Endothelial cell of umbilical vein (primary cell): ENCODE results near the gene ATXN1. TPM values are rescaled to one million over a fixed set of nuclear protein-coding genes. Genes with fewer than 3 reads are reported as not detected.
"Not testable (repeated sequence)": the region's sequence is repeated elsewhere in the genome, so short reads cannot be mapped to it uniquely, and the experiment has no call there.

Experiments used
- BruUV-seq: library from RNA; stranded (reverse); fragments of 400-500 nt; replicated peaks from 2 replicates; lab custom pipeline; 2021; lab: Mats Ljungman, UMichigan
- CTCF ChIA-PET: fragments of 300-600, 350-600 bp; sonication (Branson Sonifier 250); formaldehyde crosslinking; loops from one replicate; lab custom pipeline; 2021; ENCODE audit warnings: antibody characterized with exemption, inconsistent platforms; lab: Charles Lee
- POLR2A ChIA-PET: fragments of 300-600, 350-600 bp; sonication (Branson Sonifier 250); formaldehyde crosslinking; loops from one replicate; lab custom pipeline; 2021; ENCODE audit warnings: antibody characterized with exemption, inconsistent platforms; lab: Charles Lee
- DNase-seq: peaks from one replicate; pipeline ENCODE4 v3.0.0-alpha.2; 2011; ENCODE audit warnings: low read depth, low spot score
- FAIRE-seq: peaks from 2 replicates; lab custom pipeline; 2011; peaks lifted over from hg19 to GRCh38; lab: Jason Lieb, UNC
- H2AFZ ChIP-seq: 2 replicates; pipeline ENCODE4 v1.6.0; 2012; ENCODE audit warnings: low read depth, low read length, control low read depth, inconsistent platforms
- H3K27ac ChIP-seq: 2 replicates; pipeline ENCODE4 v1.5.1; 2011; ENCODE audit warnings: low read depth, mild to moderate bottlenecking, control low read depth, low read length, moderate library complexity; ENCODE audit not compliant: insufficient read depth
- H3K27me3 ChIP-seq, 2 experiments: 2 replicates each; pipeline versions ENCODE4 v1.6.0 to v1.6.1; 2011; ENCODE audit warnings: low read length in 2 of 2, mixed read lengths in 1 of 2; ENCODE audit not compliant: control insufficient read depth in 2 of 2, insufficient read depth in 2 of 2
- H3K36me3 ChIP-seq, 2 experiments: 2 replicates in 1 of 2; 3 replicates in 1 of 2; pipeline ENCODE4 v1.5.1; 2011; ENCODE audit warnings: low read length in 2 of 2, mild to moderate bottlenecking in 1 of 2, moderate library complexity in 1 of 2; ENCODE audit not compliant: control insufficient read depth in 2 of 2, insufficient read depth in 2 of 2; ENCODE audit errors: extremely low read depth in 1 of 2
- H3K4me1 ChIP-seq: 3 replicates; pipeline ENCODE4 v1.5.1; 2011; ENCODE audit warnings: mild to moderate bottlenecking, low read length; ENCODE audit not compliant: control insufficient read depth, insufficient read depth; ENCODE audit errors: extremely low read depth
- H3K4me2 ChIP-seq: 2 replicates; pipeline ENCODE4 v1.6.1; 2011; ENCODE audit warnings: low read length, control low read depth, mixed read lengths; ENCODE audit not compliant: insufficient read depth
- H3K4me3 ChIP-seq, 3 experiments: fragments of 200-600 bp in 1 of 3; sonication (generic), shearing (Covaris generic) in 1 of 3; replicated peaks in 1 of 3; 2 replicates each; pipeline ENCODE4 v1.5.1; 2011 to 2016; ENCODE audit warnings: control low read depth in 3 of 3, low read length in 3 of 3, mild to moderate bottlenecking in 2 of 3, inconsistent platforms in 1 of 3, low read depth in 1 of 3, moderate library complexity in 1 of 3; ENCODE audit not compliant: insufficient read depth in 1 of 3
- H3K79me2 ChIP-seq: 2 replicates; pipeline ENCODE4 v1.6.0; 2012; ENCODE audit warnings: low read length, inconsistent platforms; ENCODE audit not compliant: control insufficient read depth, insufficient read depth
- H3K9ac ChIP-seq: replicated peaks from 2 replicates; pipeline ENCODE3; 2011; ENCODE audit warnings: low read length, control low read depth; ENCODE audit not compliant: insufficient read depth; ENCODE audit errors: extremely low read depth
- H3K9me1 ChIP-seq: replicated peaks from 3 replicates; pipeline ENCODE4 v1.6.0; 2011; ENCODE audit warnings: mild to moderate bottlenecking, low read length; ENCODE audit not compliant: control insufficient read depth, insufficient read depth; ENCODE audit errors: extremely low read depth
- H3K9me3 ChIP-seq: replicated peaks from 2 replicates; pipeline ENCODE4 v1.5.1; 2012; ENCODE audit warnings: low read length, inconsistent platforms; ENCODE audit not compliant: control insufficient read depth, insufficient read depth
- H4K20me1 ChIP-seq: replicated peaks from 2 replicates; pipeline ENCODE3; 2011; ENCODE audit warnings: mild to moderate bottlenecking, low read length; ENCODE audit not compliant: control insufficient read depth, insufficient read depth; ENCODE audit errors: extremely low read depth
- EZH2 ChIP-seq: IDR thresholded peaks from 2 replicates; pipeline ENCODE4 v1.6.1; 2012; ENCODE audit warnings: borderline replicate concordance, low read depth, mild to moderate bottlenecking, moderate library complexity, low read length, inconsistent platforms; ENCODE audit not compliant: severe bottlenecking
- FOS ChIP-seq: IDR thresholded peaks from 2 replicates; pipeline ENCODE4 v1.6.1; 2011; ENCODE audit warnings: mild to moderate bottlenecking, low read length, moderate library complexity, borderline replicate concordance; ENCODE audit not compliant: insufficient read depth
- GATA2 ChIP-seq: IDR thresholded peaks from 2 replicates; pipeline ENCODE4 v1.7.0; 2011; ENCODE audit warnings: low read depth, mild to moderate bottlenecking, moderate library complexity, mixed read lengths, low read length; ENCODE audit not compliant: insufficient read length, insufficient read depth
- JUN ChIP-seq: IDR thresholded peaks from 2 replicates; pipeline ENCODE4 v1.6.1; 2011; ENCODE audit warnings: borderline replicate concordance, low read depth; ENCODE audit not compliant: insufficient read length, insufficient read depth
- MYC ChIP-seq: IDR thresholded peaks from one replicate; pipeline ENCODE4 v1.6.1; 2011; ENCODE audit warnings: mild to moderate bottlenecking, low read depth, low read length
- POLR2A ChIP-seq: IDR thresholded peaks from 2 replicates; pipeline ENCODE4 v1.6.1; 2012; ENCODE audit warnings: low read depth, mild to moderate bottlenecking, control low read depth, low read length
- POLR2AphosphoS5 ChIP-seq: IDR thresholded peaks from 2 replicates; pipeline ENCODE4 v1.6.1; 2012; ENCODE audit warnings: low read depth, mild to moderate bottlenecking, control low read depth, low read length, moderate library complexity; ENCODE audit not compliant: insufficient read depth
- dilution Hi-C: fragments of 300-500 bp; cut with MboI; formaldehyde crosslinking; loops from one replicate; pipeline ENCODE4 v1.15.0; 2019; ENCODE audit warnings: low sequenced_read_pairs; ENCODE audit not compliant: extremely low pct_ligation_motif_present
- intact Hi-C: fragments of 100-400 bp; cut with micrococcal nuclease; formaldehyde crosslinking; loops from one replicate; pipeline ENCODE4 v1.10.0; 2022
- polyA plus RNA-seq, 4 experiments: library from polyadenylated mRNA; depleted of rRNA in 3 of 4; stranded (reverse) in 3 of 4; unstranded in 1 of 4; fragments of >200 nt; gene quantifications; 2 replicates each; pipeline versions ENCODE4 v1.2.1 to v1.2.3, GENCODE V29; 2011 to 2012; ENCODE audit warnings: missing spikeins in 1 of 4
- total RNA-seq: library from RNA; stranded (reverse); gene quantifications from 2 replicates; pipeline ENCODE4 v1.2.3, GENCODE V29; 2021
- TF ChIP-seq, protein P1 (sequence below): IDR thresholded peaks from 2 replicates; pipeline ENCODE4 v1.6.1; 2011; ENCODE audit not compliant: insufficient read depth, insufficient read length
- TF ChIP-seq, protein P2 (sequence below), 2 donors: IDR thresholded peaks; 1 replicate in 1 of 2; 2 replicates in 1 of 2; pipeline ENCODE4 v1.5.1; 2011; ENCODE audit warnings: low read length in 2 of 2, mild to moderate bottlenecking in 2 of 2, moderate library complexity in 2 of 2, control low read depth in 1 of 2, inconsistent platforms in 1 of 2, low read depth in 1 of 2; ENCODE audit not compliant: insufficient read depth in 1 of 2; ENCODE audit errors: extremely low read depth in 1 of 2

ATXN1 gene
- total and polyA plus RNA-seq, 2 donors (not counting 3 experiments of a cell fraction or from before 2014, with no cell fraction given): 16.4 to 33.0 TPM

DNA sequence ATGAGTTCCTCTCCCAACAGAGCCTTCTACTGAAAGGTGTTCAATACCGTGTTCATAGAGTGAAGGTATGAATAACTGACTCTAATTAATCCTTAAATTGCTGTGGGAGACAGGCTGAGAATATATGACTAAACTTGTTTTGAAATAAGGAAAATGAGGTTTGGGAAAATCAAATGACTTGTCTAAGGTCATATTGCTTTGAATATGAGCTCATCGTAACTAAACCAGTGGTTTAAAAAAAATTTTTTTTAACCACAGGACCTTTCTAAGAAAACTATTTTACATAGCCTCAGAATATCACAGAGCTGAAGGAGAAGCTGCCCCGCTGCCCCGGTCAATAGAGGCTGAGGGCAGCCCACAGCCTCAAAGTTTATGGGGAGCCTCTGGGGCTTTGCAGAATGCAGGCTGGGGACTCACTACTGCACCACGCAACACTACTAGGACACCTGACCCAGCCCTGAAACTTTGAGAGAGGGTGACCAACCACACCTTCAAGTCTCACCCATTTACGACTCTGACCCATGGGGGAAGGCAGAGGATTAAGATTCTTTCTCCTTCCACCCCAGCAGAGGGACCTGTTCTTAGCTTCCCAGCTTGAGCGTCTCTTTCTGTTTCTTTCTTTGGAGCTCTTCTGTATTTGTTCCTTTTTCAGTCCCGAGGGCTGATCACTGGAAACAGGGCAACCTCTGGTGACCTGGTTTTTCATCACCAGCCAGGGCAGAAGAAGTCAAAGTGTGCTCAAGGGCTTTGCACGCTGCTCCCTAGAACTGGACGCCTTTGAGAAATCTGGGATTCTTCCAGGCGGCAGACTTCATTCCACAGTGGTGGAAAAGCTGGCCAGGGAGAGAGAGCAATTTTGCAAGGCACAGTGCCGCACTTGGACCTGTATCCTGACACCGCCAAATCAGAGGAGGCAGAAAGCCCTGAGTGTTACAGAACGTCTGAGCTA, 220.2 kb downstream of the ATXN1 start:
- no peak for FAIRE-seq
- H4K20me1 ChIP-seq: no peaks in the 10 kb centered on the region
- intact Hi-C loops: no loop called here
- H3K9ac ChIP-seq: no peak overlapping the region
- H3K27me3 ChIP-seq: no peaks in the 10 kb centered on the region
- no peak for DNase-seq
- ChIA-PET POLR2A (no interaction called here), CTCF (interaction anchor here (1.0 kb wide), 1 partner anchor 545 kb away, joined by 3 read pairs; no protein-coding TSS in a partner anchor)
- peaks cover 5% of the 10 kb centered on the region for H3K4me1 ChIP-seq
- H3K4me2 ChIP-seq: no peak overlapping the region
- no peak overlapping the region for H3K27ac ChIP-seq
- no peak overlapping the region for H3K4me3 ChIP-seq
- no peaks in the 10 kb centered on the region for H3K9me3 ChIP-seq
- H3K36me3 ChIP-seq: no peaks in the 10 kb centered on the region
- BruUV-seq: no TSS peak
- H2AFZ ChIP-seq: no peak overlapping the region
- no peak for TF ChIP-seq FOS
- TF ChIP-seq JUN: no peak
- TF ChIP-seq, protein P1, sequence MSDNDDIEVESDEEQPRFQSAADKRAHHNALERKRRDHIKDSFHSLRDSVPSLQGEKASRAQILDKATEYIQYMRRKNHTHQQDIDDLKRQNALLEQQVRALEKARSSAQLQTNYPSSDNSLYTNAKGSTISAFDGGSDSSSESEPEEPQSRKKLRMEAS: no peak
- TF ChIP-seq, protein P2, sequence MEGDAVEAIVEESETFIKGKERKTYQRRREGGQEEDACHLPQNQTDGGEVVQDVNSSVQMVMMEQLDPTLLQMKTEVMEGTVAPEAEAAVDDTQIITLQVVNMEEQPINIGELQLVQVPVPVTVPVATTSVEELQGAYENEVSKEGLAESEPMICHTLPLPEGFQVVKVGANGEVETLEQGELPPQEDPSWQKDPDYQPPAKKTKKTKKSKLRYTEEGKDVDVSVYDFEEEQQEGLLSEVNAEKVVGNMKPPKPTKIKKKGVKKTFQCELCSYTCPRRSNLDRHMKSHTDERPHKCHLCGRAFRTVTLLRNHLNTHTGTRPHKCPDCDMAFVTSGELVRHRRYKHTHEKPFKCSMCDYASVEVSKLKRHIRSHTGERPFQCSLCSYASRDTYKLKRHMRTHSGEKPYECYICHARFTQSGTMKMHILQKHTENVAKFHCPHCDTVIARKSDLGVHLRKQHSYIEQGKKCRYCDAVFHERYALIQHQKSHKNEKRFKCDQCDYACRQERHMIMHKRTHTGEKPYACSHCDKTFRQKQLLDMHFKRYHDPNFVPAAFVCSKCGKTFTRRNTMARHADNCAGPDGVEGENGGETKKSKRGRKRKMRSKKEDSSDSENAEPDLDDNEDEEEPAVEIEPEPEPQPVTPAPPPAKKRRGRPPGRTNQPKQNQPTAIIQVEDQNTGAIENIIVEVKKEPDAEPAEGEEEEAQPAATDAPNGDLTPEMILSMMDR (IDR thresholded peaks at IDR 0.05; ENCODE audit: extremely low read depth in 1 of 2, insufficient read depth in 1 of 2, low read depth in 1 of 2, low read length in 2 of 2): no peak
- TF ChIP-seq EZH2: no peak
- TF ChIP-seq GATA2: no peak
- no peak for TF ChIP-seq POLR2AphosphoS5
- TF ChIP-seq POLR2A: no peak
- no peak for TF ChIP-seq MYC
- H3K9me1 ChIP-seq: no peaks in the 10 kb centered on the region
- dilution Hi-C loops: no loop called here
- no peaks in the 10 kb centered on the region for H3K79me2 ChIP-seq

DNA sequence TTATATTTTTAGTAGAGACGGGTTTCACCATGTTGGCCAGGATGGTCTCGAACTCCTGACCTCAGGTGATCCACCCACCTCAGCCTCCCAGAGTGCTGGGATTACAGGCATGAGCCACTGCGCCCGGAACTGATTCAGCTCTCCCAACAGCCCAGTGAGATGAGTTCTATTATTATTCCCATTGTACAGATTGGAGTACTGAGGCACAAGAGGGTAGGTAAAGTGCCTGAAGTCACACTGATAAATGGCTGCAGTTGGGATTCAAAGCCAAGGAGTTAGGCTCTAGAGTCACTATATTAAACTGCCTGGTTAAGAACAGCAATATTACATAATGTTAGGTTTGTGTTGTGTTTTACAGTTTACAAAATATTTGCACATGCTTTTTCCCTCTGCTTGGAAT, 220.9 kb downstream of the ATXN1 start:
- H3K9ac ChIP-seq, BruUV-seq, intact Hi-C loops, H3K9me1 ChIP-seq, H3K4me2 ChIP-seq, H2AFZ ChIP-seq, H3K27me3 ChIP-seq, H3K36me3 ChIP-seq, DNase-seq, H3K4me3 ChIP-seq, FAIRE-seq, H4K20me1 ChIP-seq, POLR2A ChIA-PET, H3K9me3 ChIP-seq, H3K27ac ChIP-seq, dilution Hi-C loops, H3K79me2 ChIP-seq, H3K4me1 ChIP-seq: not testable (repeated sequence)
- CTCF ChIA-PET: interaction anchor here (1.0 kb wide), 1 partner anchor 546 kb away, joined by 3 read pairs; no protein-coding TSS in a partner anchor
